ENCODE results near the gene TARS2.

GRCh38 chr1:150511985-150512660 lies 24.9 kb downstream of the TARS2 start:
- TF ChIP-seq, protein P1, sequence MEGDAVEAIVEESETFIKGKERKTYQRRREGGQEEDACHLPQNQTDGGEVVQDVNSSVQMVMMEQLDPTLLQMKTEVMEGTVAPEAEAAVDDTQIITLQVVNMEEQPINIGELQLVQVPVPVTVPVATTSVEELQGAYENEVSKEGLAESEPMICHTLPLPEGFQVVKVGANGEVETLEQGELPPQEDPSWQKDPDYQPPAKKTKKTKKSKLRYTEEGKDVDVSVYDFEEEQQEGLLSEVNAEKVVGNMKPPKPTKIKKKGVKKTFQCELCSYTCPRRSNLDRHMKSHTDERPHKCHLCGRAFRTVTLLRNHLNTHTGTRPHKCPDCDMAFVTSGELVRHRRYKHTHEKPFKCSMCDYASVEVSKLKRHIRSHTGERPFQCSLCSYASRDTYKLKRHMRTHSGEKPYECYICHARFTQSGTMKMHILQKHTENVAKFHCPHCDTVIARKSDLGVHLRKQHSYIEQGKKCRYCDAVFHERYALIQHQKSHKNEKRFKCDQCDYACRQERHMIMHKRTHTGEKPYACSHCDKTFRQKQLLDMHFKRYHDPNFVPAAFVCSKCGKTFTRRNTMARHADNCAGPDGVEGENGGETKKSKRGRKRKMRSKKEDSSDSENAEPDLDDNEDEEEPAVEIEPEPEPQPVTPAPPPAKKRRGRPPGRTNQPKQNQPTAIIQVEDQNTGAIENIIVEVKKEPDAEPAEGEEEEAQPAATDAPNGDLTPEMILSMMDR (IDR thresholded peaks at IDR 0.05), result no peak
- no peak for TF ChIP-seq POLR2AphosphoS5 (IDR thresholded peaks at IDR 0.05)

Measured in upper lobe of left lung (tissue), 4 donors.